Nucleus accumbens (tissue), 56 donors: ENCODE measurements around the gene SLC39A7.

ENCODE experiments used
- DNase-seq, 56 donors: peaks; one replicate each; lab custom pipeline; 2025; lab: John Stamatoyannopoulos, UW

Gene SLC39A7

DNA sequence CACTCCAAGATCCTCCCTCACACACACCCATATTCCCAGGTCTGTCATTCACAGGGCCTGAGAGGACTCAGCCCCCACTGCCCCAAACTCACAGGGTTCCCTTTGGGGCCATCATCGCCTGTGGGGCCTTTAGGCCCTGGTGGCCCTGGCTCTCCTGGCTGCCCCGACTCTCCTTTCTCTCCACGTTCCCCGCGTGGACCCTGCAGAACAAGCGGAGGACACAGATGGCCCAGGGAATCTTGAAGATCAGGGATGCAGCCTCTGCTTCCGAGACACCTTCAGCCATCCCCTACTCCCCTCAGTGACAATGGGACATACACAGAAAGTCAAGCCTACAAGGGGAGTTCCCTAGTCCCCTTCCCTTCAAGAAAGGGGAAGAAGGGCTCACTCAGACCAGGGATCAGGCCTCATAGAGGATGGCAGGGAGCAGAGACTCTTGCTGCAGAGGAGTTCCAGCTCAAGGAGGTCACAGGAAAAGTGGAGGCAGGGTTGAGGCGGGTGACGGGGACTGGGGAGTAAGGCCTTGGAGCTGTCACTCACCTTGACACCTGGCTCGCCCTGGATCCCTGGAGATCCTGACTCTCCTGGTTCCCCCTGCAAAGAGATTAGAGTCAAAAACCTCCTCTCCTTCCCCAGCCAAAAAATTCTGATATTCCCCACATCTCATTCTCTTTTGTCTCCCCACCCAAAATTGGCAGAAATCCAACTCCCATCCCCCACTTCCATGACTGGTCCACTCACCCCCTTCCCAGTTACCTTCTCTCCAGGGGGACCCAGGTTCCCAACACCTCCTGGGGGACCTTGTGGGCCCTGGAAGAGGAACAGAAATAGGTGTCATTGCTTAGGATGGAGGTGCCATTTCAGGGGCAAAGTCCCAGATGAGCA is 31.1 kb upstream of the SLC39A7 start:
- no peak for DNase-seq

DNA sequence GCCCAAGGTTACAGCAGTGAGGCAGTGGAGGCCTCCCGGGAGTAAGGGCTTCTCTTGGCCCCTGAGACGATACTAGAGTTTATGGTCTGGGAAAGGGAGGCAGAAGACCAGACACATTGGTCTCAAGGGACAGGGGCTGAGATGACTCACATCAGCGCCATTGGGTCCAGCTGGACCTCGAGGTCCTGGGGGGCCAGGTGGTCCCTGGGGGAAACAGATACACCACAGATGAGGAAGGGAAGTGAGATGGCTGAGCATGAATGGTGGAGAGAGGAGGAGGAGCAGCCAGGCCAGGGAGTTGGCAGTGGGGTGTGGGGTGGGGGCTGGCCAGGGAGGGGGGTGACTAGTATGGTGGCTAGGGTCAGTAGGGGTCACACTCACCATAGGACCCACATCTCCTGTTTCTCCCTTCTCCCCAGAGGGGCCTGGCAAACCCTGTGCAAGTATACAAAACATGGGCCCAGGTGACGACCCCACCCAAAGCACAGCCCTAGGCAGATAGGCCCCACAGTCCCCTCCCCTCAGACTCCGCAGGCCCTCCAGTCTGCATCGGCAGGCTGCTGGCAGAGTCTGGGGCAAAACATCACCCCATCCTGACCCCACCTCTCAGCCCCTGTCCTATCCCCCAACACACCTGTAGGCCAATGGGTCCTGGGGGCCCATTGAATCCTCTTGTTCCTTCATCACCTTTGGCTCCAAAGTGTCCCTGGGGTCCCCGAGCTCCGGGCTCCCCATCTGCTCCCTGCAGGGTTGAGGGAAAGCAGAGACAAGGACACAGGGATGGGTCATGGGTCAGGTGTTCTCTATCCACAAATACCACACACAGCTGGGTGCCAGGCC is 30.3 kb upstream of the SLC39A7 start:
- DNase-seq: no peak

DNA sequence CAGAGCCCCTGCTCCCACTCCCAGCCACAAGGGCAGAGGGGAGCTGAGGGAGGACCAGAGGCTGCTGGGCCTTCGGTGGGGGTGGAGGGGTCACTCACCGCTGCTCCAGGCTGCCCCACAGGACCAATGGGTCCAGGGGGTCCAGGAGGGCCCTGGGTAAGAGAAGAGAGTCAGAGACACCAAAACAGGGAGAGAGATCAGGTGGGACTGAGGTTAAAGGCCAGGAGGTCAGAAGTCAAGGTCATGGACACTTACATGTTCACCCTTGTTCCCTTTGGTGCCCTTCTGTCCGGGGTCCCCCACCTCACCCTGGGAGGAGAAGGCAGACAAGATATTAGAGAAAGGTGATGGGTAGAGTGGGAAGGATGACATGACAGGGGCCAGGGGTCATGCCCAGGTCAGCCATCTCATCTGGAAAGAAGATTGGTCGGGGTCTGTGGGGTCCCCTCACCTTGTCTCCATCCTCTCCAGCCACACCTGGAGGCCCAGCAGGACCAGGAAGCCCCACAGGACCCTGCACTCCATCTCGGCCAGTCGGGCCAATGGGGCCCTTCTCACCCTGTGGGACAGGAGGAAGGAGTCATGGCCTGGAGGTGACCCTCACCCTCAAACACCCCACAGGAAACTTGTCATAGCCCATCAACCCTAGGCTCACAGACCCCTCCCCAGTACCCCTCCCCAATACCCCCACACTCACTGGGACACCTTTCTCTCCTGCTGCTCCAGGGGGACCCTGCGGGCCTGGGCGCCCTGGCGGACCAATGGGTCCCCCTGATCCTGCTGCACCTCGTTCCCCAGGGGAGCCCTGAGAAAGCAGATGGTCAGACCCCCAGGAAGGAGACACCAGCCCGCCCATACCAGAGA is 29.4 kb upstream of the SLC39A7 start:
- no peak for DNase-seq

DNA sequence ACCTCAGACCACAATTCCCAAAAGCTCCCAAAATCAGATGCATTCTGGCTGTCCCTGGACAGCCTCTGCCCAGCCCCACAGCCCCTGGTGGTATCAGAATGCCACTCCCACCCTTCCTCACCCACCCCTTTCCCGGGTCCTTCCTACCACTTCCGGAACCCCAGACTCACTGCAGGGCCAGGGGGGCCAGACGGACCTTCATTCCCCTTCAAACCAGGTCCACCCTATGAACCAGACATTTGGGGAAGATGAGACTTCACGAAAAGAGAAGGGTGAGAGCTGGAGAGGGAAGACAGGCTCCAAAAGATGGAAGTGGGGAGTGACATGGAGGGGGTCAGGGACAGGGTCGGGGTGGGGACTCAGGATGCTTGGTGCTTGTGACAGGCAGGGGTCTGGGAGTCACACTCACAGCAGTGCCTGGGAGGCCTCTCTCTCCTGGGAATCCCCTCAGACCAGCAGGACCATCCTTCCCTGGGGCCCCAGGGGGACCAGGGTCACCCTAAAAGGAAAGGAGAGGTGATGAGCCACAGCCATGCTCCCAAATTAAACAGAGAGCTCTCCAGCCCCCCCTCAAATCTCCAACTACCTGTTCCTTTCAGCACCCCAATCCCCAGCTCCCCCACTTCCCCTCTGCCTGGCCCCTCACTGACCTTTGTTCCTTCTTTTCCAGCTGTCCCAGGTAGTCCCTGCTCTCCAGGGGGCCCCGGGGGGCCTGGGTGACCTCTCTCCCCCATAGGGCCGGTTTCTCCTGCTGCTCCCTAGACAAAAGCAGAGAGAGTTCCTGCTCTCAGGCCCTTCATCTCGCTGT is 28.6 kb upstream of the SLC39A7 start:
- DNase-seq: no peak

DNA sequence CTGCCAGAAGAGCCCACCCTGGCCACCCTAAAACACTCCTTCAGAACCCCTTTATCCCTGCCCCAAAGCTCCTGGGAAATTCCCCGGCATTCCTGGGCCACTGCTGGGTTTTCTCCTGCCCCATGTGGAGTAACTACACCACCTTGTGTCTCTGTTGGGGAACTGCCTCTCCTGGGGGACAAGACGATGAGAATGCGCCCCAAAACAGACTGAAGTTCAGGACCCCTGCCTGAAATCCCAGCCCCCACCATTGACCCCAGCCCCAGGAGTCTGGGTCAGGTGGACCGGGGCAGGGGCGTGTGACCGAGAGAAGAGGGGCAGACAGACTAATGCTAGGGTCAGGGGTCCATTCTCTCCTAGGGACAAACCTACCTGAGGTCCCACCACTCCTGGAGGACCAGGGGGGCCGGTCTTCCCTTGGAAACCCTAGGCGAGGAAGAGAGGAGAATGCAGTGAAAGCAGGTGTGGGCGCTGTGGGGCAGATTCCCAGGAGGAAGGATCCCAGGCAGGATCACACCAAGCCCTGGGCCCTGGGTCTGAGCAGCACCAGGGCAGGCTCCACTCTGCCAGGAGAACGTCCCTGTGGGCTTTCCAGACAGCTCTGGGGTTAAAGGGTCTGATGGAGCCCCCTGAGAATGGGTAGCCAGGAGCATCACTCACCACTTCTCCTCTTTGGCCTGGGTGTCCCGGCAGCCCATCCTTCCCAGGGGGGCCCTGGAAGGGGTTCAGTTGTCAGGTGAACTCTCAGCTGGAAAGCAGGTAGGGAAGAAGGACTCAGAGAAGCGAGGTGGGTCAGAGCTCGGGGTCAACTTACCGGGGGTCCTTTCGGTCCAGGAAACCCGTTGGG is 27.8 kb upstream of the SLC39A7 start:
- DNase-seq: peak in 1 of 56 donors; percentile 7

DNA sequence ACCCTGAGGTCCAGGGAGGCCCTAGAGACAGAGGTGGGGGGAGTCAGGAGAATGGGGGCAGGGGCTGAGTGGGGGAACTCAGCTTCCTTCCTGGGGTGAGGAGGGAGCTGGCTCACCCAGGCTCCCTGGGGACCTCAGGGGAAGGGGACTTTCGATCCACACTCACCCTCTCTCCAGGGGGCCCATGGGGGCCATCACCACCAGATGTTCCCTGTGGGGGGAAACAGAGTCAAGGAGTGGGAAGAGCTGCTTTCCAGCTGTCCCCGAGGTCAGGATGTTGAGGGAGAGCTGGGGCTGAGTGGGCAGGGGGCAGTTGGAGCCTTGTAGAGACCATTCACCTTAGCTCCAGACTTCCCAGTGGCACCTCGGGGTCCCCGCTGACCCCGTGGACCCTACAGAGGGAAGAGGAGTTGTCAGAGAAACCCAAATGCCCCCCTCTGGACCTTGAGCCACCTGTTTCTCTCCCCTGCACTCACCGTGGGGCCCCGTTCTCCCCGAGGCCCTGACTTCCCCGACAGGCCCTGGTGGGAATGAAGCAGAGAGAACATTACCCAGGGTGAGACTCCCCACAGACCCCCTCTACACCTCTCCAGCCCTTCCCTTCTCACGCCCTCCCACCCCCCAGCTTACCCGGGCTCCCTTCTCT is 27.0 kb upstream of the SLC39A7 start:
- no peak for DNase-seq

DNA sequence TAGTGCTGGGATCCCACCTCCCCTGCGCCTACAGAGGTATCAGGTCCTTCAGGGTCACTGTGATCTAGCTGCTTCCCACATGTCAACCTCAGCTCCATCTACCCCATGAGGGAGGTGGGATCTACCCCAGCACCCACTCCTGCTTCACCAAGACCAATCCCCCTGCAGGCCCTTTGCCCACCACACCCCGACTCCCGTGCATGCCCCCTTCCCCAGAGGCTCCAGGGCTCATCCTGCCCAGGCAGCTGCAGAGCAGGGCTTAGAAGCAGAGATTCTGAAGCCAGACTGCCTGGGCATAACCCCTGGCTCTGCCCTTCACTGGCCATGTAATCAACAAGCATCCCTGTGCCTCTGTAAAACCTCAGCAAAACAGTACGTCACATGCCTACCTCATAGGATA is 25.9 kb upstream of the SLC39A7 start:
- DNase-seq: no peak

DNA sequence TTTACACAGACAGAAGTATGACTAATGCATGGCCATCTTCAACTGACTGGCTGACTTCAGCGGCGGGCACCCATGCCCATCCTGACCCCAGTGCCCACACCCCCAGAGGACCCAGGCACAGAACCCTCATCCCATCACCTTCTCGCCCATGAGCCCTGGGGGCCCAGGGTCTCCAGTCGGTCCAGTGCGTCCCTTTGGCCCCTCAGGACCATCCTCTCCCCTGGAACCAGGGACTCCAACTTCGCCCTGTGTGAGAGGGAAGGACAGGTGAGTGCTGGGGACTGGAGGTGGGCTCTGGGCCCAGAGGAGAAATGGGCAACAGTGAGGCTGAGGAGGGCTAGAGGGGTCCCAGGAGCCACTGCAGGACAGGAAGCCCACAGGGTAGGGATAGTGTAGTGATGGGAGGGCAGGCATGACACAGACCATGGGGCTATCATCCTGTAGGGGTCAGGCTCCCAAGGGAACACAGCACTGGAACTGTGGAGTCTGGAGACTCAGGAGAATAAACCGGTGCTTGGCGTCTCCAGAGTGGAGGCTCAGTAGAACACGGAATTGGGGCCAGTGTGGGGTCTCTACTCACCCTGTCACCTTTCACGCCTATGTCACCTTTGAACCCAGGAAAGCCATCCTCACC is 25.1 kb upstream of the SLC39A7 start:
- no peak for DNase-seq

DNA sequence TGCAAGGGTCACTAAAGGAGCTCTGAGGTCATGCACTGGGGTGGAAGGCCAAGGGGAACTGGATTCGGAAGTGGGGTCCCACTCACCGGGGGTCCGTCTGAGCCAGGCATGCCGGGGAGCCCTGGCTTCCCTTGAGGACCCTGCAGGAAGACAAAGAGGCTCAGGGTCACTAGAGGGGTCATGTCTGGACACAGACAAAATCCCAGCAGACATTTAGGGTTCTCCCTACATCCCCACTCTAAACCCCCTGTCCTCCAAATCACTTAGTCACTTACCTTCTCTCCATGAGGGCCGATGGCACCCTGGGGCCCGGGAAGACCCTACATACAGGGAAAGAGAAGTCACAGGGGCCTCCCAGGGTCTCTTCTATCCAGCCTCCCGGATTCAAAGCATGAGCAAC is 23.8 kb upstream of the SLC39A7 start:
- DNase-seq: no peak

DNA sequence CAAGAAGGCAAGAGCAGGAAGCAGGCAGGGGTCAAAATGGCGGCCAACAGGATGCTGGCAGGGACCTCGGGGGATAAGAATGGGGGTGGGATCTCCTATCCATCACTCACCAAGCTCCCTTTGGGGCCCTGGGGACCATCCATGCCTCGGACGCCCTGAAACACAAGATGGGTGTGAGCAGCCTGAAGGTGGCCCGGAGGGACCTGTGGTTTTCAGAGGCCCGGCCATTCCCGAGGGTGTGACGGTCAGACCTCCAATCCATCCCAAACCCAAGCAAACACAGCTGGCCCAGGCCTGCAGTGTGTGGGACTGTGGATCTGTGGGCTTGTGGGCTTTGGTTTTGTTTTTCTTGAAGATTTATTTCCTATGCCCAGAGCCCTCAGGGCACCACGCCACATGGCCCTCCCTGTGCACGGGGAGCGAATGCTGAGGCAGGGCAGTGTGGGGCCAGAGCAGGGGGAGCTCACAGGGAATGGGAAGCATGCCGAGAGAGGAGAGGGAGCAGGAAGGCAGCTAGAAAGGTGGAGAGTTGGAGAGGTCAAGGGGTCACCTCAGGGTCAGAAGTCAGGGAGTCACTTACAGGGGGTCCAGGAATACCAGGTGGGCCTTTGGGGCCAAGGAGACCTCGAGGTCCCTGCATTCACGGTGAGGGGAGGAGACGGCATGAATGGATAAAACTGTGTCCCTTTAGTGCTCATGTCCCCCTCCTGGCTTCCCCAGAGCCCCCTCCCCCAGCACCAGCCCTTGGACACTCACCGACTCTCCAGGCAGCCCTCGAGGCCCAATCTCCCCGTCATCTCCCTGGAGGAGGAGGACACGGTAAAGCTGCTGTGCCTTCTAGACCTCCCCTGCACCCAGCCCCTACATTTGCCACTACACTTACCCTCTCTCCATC is 22.9 kb upstream of the SLC39A7 start:
- DNase-seq: no peak

DNA sequence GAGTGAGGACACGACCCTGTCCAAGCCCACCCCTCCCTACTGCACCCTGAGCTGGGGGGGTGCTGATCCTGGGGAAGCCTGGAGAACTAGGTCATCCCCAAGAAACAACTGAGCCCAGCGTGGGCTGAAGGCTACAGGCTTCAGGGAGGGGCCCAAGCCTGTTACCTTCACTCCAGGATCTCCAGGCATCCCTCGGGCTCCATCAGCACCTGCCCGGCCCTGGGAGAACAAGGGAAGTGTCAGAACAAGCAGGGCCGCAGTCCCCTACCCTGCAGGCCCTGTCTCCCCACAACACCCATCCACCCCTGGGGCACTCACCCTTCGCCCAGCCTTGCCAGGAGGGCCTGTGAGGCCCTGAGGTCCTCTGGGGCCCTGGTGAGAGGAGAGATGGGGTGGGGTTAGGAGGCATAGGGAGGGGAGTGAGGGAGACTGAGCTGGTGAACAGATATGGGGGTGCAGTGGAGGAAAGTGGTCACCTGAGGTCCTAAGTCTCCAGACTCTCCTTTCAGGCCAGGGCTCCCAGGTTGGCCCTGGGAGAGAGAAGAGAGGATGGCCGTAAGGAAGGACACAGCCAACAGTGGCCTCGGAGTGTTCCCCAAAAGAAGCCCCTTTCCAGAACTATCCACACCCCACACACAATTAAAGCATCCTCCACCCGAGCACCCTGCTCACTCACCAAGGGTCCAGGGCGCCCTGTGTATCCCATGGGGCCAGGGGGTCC is 21.8 kb upstream of the SLC39A7 start:
- DNase-seq: no peak

DNA sequence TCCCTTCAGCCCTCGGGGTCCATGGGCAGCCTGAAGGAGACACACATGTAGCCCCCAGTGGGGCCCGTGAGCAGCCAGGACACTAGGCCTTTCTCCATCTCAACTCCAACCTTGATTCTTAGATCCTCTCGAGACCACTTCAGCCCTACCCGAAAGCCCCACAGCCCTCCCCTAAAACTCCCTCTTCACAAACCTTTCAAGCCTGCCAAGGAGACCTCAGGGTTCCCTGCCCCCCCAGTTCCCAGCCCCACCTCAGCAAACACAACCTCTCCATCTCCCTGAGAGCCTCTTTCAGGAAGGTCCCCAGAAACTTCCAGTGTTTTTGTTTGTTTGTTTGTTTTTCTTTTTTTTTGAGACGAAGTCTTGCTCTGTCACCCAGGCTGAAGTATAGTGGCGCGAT is 19.5 kb upstream of the SLC39A7 start:
- DNase-seq: no peak

DNA sequence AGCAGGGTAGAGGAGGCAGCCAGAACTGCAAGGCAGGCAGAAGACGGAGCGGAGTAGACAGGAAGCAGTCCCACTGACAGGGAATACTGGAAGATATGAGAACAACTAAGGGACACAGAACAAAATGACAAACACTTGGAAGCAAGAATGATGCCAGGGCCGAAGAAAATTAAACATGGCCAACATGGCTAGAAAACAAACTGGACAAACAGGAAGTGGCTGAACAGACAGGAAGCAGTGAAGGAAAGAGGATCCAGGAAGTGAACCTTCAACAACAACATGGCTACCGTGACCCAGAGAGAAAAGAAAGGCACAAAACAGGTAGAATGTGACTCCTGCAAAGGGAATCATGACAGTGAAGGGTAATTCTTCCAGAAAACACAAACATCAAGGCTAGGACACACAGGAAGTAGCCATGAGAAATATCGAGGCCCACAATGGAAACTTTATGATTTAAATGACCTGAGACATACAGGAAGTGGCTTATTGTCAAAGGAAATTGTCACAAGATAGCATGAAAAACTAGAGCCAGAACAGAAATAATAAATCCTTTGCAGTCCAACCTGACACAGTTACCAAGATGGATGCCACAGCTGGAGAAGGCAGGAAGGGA is 17.5 kb upstream of the SLC39A7 start:
- DNase-seq: no peak

DNA sequence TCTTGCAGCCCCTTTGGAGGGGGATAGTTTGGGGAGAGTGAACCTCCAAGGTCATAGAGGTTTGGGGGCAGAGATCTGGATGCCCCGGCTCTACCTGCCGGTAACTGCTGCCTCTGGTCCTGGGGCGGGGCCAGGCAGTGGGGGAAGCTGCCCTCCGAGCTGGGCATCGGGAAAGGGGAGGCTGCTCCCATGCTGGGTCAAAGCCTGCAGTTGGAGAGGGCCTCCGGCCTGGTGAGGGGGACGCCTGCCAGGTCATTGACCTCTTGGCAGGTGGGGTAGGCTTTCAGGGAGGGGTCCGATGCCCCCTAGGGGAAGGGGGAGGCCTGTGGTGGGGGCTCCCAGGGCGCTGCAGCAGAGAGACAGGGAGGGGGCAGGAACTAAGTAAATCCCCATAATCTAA is 15.5 kb upstream of the SLC39A7 start:
- DNase-seq: no peak

DNA sequence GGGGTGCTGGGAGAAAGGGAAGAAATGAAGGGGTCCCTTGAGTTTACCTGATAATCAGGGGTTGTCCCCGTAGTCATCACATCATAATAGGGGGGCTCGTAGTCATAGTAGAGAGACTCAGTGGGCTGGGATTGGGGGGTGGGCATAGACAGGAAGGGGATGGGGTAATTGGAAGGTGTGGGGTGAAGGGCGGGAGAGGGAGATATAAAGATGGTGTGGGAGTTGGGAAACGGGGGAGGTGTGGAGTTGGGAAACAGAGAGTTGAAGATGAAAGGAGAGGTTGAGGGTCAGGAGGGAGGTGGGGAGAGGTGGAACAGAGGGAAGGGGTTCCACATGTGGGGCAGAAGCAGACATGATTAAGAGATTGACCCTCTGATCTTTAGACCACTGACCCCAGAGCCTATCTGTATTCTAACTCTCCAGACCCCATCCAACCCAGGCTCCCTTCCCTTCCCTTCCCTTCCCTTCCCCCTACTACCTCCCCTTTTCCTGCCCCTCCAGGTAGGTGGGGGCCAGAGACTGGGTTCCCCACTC is 14.9 kb upstream of the SLC39A7 start:
- no peak for DNase-seq

DNA sequence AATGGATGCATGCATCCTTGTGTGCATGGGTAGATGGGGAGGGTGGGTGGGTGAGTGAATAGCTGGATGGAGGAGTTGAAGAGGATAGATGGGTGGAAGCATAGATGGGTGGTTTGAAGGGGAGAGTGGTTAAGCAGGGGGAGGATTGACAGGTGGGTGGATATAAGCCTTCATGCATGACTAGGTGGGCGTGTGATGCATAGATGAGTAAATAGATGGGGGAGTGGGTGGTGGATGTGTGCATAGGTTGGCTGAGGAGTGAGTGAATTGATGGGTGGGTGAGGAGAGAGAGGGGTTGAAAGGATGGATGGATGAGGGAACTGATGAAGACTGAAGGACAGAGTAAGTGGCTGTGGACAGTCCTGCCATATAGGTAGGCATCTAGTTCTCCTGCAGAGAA is 12.9 kb upstream of the SLC39A7 start:
- no peak for DNase-seq
